DND-41 (cell line): ENCODE measurements around the gene RAB9A.

Experiments used
- ATAC-seq: fragments of 200-7000 bp; cut with Tn5 transposase; 3 replicates; pipeline ENCODE4 v1.9.1; 2021; ENCODE audit warnings: low read depth; ENCODE audit not compliant: insufficient read depth
- DNase-seq: peaks from one replicate; pipeline ENCODE4 v3.0.0-alpha.2; 2020
- H2AFZ ChIP-seq: 2 replicates; pipeline ENCODE4 v1.6.0; 2012; ENCODE audit warnings: low read depth, low read length
- H3K27ac ChIP-seq: 2 replicates; pipeline ENCODE4 v1.5.1; 2012; ENCODE audit warnings: low read length, inconsistent platforms
- H3K27me3 ChIP-seq: fragments of 200-600 bp; sonication (generic); 2 replicates; pipeline ENCODE4 v1.6.0; 2012; ENCODE audit warnings: low read length, mild to moderate bottlenecking, inconsistent platforms; ENCODE audit not compliant: insufficient read depth, poor library complexity
- H3K36me3 ChIP-seq: 2 replicates; pipeline ENCODE4 v1.5.1; 2012; ENCODE audit warnings: low read length, inconsistent platforms; ENCODE audit not compliant: insufficient read depth
- H3K4me1 ChIP-seq: 2 replicates; pipeline ENCODE4 v1.5.1; 2012; ENCODE audit warnings: mild to moderate bottlenecking, low read length; ENCODE audit not compliant: insufficient read depth
- H3K4me2 ChIP-seq: 2 replicates; pipeline ENCODE4 v1.6.0; 2012; ENCODE audit warnings: mild to moderate bottlenecking, moderate library complexity, low read length, inconsistent platforms; ENCODE audit not compliant: insufficient read depth
- H3K4me3 ChIP-seq, 2 experiments: fragments of 200-600 bp in 1 of 2; shearing (Covaris generic) in 1 of 2; 2 replicates each; pipeline ENCODE4 v1.5.1; 2012 to 2016; ENCODE audit warnings: inconsistent platforms in 2 of 2, low read length in 2 of 2, mild to moderate bottlenecking in 2 of 2, low read depth in 1 of 2, moderate library complexity in 1 of 2
- H3K79me2 ChIP-seq: 2 replicates; pipeline ENCODE4 v1.6.0; 2012; ENCODE audit warnings: low read length, inconsistent platforms; ENCODE audit not compliant: insufficient read depth
- H3K9ac ChIP-seq: 2 replicates; pipeline ENCODE4 v1.6.0; 2012; ENCODE audit warnings: low read depth, mild to moderate bottlenecking, inconsistent platforms, low read length, moderate library complexity
- H3K9me3 ChIP-seq: 2 replicates; pipeline ENCODE4 v1.5.1; 2012; ENCODE audit warnings: low read length, moderate library complexity, mild to moderate bottlenecking, inconsistent platforms; ENCODE audit not compliant: insufficient read depth, severe bottlenecking
- H4K20me1 ChIP-seq: 2 replicates; pipeline ENCODE4 v1.6.0; 2012; ENCODE audit warnings: low read length; ENCODE audit not compliant: insufficient read depth
- CTCF ChIP-seq: IDR thresholded peaks from 2 replicates; pipeline ENCODE4 v1.5.1; 2012; ENCODE audit warnings: borderline replicate concordance, low read length, moderate library complexity, mild to moderate bottlenecking; ENCODE audit not compliant: poor library complexity, severe bottlenecking; ENCODE audit errors: extremely low read depth
- EZH2 ChIP-seq: IDR thresholded peaks from 3 replicates; pipeline ENCODE4 v1.6.1; 2012; ENCODE audit warnings: borderline replicate concordance, low read depth, mild to moderate bottlenecking, moderate library complexity, low read length, inconsistent platforms; ENCODE audit not compliant: severe bottlenecking

RAB9A gene

GRCh38 chrX:13699183-13699826, 10.4 kb downstream of the RAB9A start:
- no peak for TF ChIP-seq EZH2
- Histone ChIP-seq H3K4me3 (no peak overlapping the region), H3K9me3 (no peaks in the 10 kb centered on the region), H2AFZ (no peak overlapping the region), H3K36me3 (no peaks in the 10 kb centered on the region; the same call in none of the 2 replicates), H3K4me1 (no peaks in the 10 kb centered on the region), H4K20me1 (peaks cover 16% of the 10 kb centered on the region; the same call in 1 of the 2 replicates), H3K79me2 (peaks cover 83% of the 10 kb centered on the region), H3K27ac (no peak overlapping the region), H3K4me2 (no peak overlapping the region), H3K9ac (no peak overlapping the region), H3K27me3 (no peaks in the 10 kb centered on the region)
- ATAC-seq (no peak), DNase-seq (no peak)

GRCh38 chrX:13700380-13700779, 11.5 kb downstream of the RAB9A start:
- peaks cover 12% of the 10 kb centered on the region; the same call in 1 of the 2 replicates for H4K20me1 ChIP-seq

GRCh38 chrX:13702111-13702789, 13.3 kb downstream of the RAB9A start:
- Histone ChIP-seq H3K4me1 (no peaks in the 10 kb centered on the region), H4K20me1 (peaks cover 8% of the 10 kb centered on the region; the same call in 1 of the 2 replicates), H3K4me2 (no peak overlapping the region), H3K27me3 (no peaks in the 10 kb centered on the region), H3K36me3 (no peaks in the 10 kb centered on the region; the same call in none of the 2 replicates), H3K27ac (no peak overlapping the region), H3K9ac (no peak overlapping the region), H3K9me3 (no peaks in the 10 kb centered on the region), H2AFZ (no peak overlapping the region), H3K79me2 (peaks cover 64% of the 10 kb centered on the region), H3K4me3 (no peak overlapping the region)
- ATAC-seq (no peak), DNase-seq (no peak)
- TF ChIP-seq EZH2 (no peak), CTCF (no peak)

More at GRCh38 chrX:13700380-13700779, 11.5 kb downstream of the RAB9A start:
- Histone ChIP-seq H3K27me3 (no peaks in the 10 kb centered on the region), H3K4me2 (no peak overlapping the region), H3K9ac (no peak overlapping the region), H3K27ac (no peak overlapping the region), H3K79me2 (peaks cover 74% of the 10 kb centered on the region), H3K36me3 (no peaks in the 10 kb centered on the region; the same call in none of the 2 replicates), H2AFZ (no peak overlapping the region), H3K9me3 (no peaks in the 10 kb centered on the region), H3K4me3 (no peak overlapping the region), H3K4me1 (no peaks in the 10 kb centered on the region)
- DNase-seq (no peak), ATAC-seq (no peak)
- TF ChIP-seq CTCF (no peak), EZH2 (no peak)

- H3K79me2 ChIP-seq: peaks cover 59% of the 10 kb centered on the region
Measured at GRCh38 chrX:13703135-13703534, 14.2 kb downstream of the RAB9A start.

More at GRCh38 chrX:13703135-13703534, 14.2 kb downstream of the RAB9A start:
- H2AFZ ChIP-seq: no peak overlapping the region
- no peaks in the 10 kb centered on the region; the same call in none of the 2 replicates for H3K36me3 ChIP-seq
- H3K4me1 ChIP-seq: no peaks in the 10 kb centered on the region
- H3K4me2 ChIP-seq: no peak overlapping the region
- H3K9ac ChIP-seq: no peak overlapping the region
- H3K9me3 ChIP-seq: no peaks in the 10 kb centered on the region
- ATAC-seq (no peak), DNase-seq (no peak)
- no peak overlapping the region for H3K27ac ChIP-seq
- TF ChIP-seq CTCF (no peak), EZH2 (no peak)
- H4K20me1 ChIP-seq: peaks cover 8% of the 10 kb centered on the region; the same call in 1 of the 2 replicates
- no peak overlapping the region for H3K4me3 ChIP-seq
- H3K27me3 ChIP-seq: no peaks in the 10 kb centered on the region
